HepG2 (cell line): ENCODE results near the gene ZMYND8. TPM values are rescaled to one million over a fixed set of nuclear protein-coding genes. Genes with fewer than 3 reads are reported as not detected.

ENCODE experiments used
- DR1 ChIP-seq: sonication (generic); formaldehyde crosslinking; IDR thresholded peaks from 2 replicates; pipeline ENCODE4 v1.8.0; 2021; ENCODE audit warnings: mild to moderate bottlenecking, missing genetic modification reagents, inconsistent platforms
- EED ChIP-seq: sonication (generic); formaldehyde crosslinking; IDR thresholded peaks from 2 replicates; pipeline ENCODE4 v1.5.0; 2020; ENCODE audit warnings: mild to moderate bottlenecking, missing genetic modification reagents
- FOSL2 ChIP-seq: sonication (generic); formaldehyde crosslinking; IDR thresholded peaks from 2 replicates; pipeline ENCODE4 v1.4.0; 2020; ENCODE audit warnings: missing genetic modification reagents
- FOXO1 ChIP-seq: sonication (generic); formaldehyde crosslinking; IDR thresholded peaks from 2 replicates; pipeline ENCODE4 v1.4.0; 2020; ENCODE audit warnings: missing genetic modification reagents
- GABPB1 ChIP-seq: IDR thresholded peaks from 2 replicates; pipeline ENCODE4 v1.6.1; 2016; ENCODE audit warnings: mild to moderate bottlenecking, missing genetic modification reagents, moderate library complexity, missing compliant biosample characterization
- IKZF4 ChIP-seq: sonication (generic); formaldehyde crosslinking; IDR thresholded peaks from 2 replicates; pipeline ENCODE4 v1.5.1; 2020; ENCODE audit warnings: borderline replicate concordance, mild to moderate bottlenecking, low read depth, missing genetic modification reagents; ENCODE audit errors: not compliant biosample characterization
- PCBP1 ChIP-seq: fragments of 200-400 bp; formaldehyde crosslinking; IDR thresholded peaks from 2 replicates; pipeline ENCODE4 v1.6.1; 2017; ENCODE audit warnings: mild to moderate bottlenecking, low read depth, low read length, borderline replicate concordance
- RAD21 ChIP-seq: fragments of 450-650 bp; formaldehyde crosslinking; IDR thresholded peaks from 2 replicates; pipeline ENCODE4 v1.5.0; 2020; ENCODE audit warnings: mild to moderate bottlenecking
- SIN3B ChIP-seq: fragments of 150-350 bp; IDR thresholded peaks from 2 replicates; pipeline ENCODE4 v1.6.1; 2014; ENCODE audit warnings: low read length
- SIX1 ChIP-seq: sonication (generic); formaldehyde crosslinking; IDR thresholded peaks from 2 replicates; pipeline ENCODE4 v1.4.0; 2020; ENCODE audit warnings: missing genetic modification reagents, borderline replicate concordance
- SMC3 ChIP-seq: IDR thresholded peaks from 2 replicates; pipeline ENCODE4 v1.6.1; 2011; ENCODE audit warnings: low read length, improper control_type of control experiment
- SNAPC2 ChIP-seq: sonication (generic); formaldehyde crosslinking; IDR thresholded peaks from 2 replicates; pipeline ENCODE4 v1.8.1; 2022; ENCODE audit warnings: mild to moderate bottlenecking, missing genetic modification reagents
- SOX5 ChIP-seq: IDR thresholded peaks from 2 replicates; pipeline ENCODE4 v1.6.1; 2016; ENCODE audit warnings: borderline replicate concordance
- TEAD2 ChIP-seq: sonication (generic); formaldehyde crosslinking; IDR thresholded peaks from 2 replicates; pipeline ENCODE4 v1.9.0; 2021; ENCODE audit warnings: missing genetic modification reagents
- ZC3H4 ChIP-seq: sonication (generic); formaldehyde crosslinking; IDR thresholded peaks from 2 replicates; pipeline ENCODE4 v1.4.0; 2020; ENCODE audit warnings: missing genetic modification reagents, borderline replicate concordance
- ZMYM3 ChIP-seq: sonication (generic); formaldehyde crosslinking; IDR thresholded peaks from 2 replicates; pipeline ENCODE4 v1.5.1; 2020; ENCODE audit warnings: mild to moderate bottlenecking, missing genetic modification reagents
- ZNF251 ChIP-seq: sonication (generic); formaldehyde crosslinking; IDR thresholded peaks from 2 replicates; pipeline ENCODE4 v1.9.0; 2021; ENCODE audit warnings: mild to moderate bottlenecking, missing genetic modification reagents
- ZNF44 ChIP-seq: sonication (generic); formaldehyde crosslinking; IDR thresholded peaks from 2 replicates; pipeline ENCODE4 v1.5.1; 2020; ENCODE audit warnings: mild to moderate bottlenecking, missing genetic modification reagents
- ZNF460 ChIP-seq: sonication (generic); formaldehyde crosslinking; IDR thresholded peaks from 2 replicates; pipeline ENCODE4 v1.5.1; 2020; ENCODE audit warnings: missing genetic modification reagents, mild to moderate bottlenecking, borderline replicate concordance
- ZNF572 ChIP-seq: sonication (generic); formaldehyde crosslinking; IDR thresholded peaks from 2 replicates; pipeline ENCODE4 v1.5.1; 2020; ENCODE audit warnings: mild to moderate bottlenecking, missing genetic modification reagents
- ZNF614 ChIP-seq: IDR thresholded peaks from 2 replicates; pipeline ENCODE4 v1.6.1; 2018; ENCODE audit warnings: missing biosample characterization, missing genetic modification reagents, inconsistent platforms, borderline replicate concordance
- ZSCAN21 ChIP-seq: sonication (generic); formaldehyde crosslinking; IDR thresholded peaks from 2 replicates; pipeline ENCODE4 v1.8.0; 2022; ENCODE audit warnings: mild to moderate bottlenecking, missing genetic modification reagents, moderate library complexity, borderline replicate concordance
- polyA plus RNA-seq, 8 experiments: library from polyadenylated mRNA; depleted of rRNA in 3 of 8; stranded (reverse) in 7 of 8; unstranded in 1 of 8; fragments of >200 nt; fragmentation: Illumina TruSeq in 4 of 8; extraction: Trizol in 4 of 8; gene quantifications; 2 replicates each; pipeline versions ENCODE4 v1.2.1 to v1.2.3, GENCODE V29; 2011 to 2016; ENCODE audit warnings: low read depth in 4 of 8, missing spikeins in 1 of 8, mixed read lengths in 1 of 8; ENCODE audit not compliant: insufficient read depth in 1 of 8
- total RNA-seq, 5 experiments: library from RNA; depleted of rRNA; stranded (reverse); fragments of >200 nt; fragmentation: Illumina TruSeq; extraction: Trizol; gene quantifications; 2 replicates each; pipeline ENCODE4 v1.2.3, GENCODE V29; 2016; ENCODE audit warnings: low read depth in 1 of 5
- TF ChIP-seq, protein P1 (sequence below): sonication (generic); formaldehyde crosslinking; IDR thresholded peaks from 2 replicates; pipeline ENCODE4 v1.4.0; 2020; ENCODE audit warnings: missing genetic modification reagents
- TF ChIP-seq, protein P2 (sequence below): sonication (generic); formaldehyde crosslinking; IDR thresholded peaks from 2 replicates; pipeline ENCODE4 v1.4.0; 2020; ENCODE audit warnings: missing genetic modification reagents
- TF ChIP-seq, protein P3 (sequence below): sonication (generic); formaldehyde crosslinking; IDR thresholded peaks from 2 replicates; pipeline ENCODE4 v1.4.0; 2020; ENCODE audit warnings: low read depth, mild to moderate bottlenecking, missing genetic modification reagents
- TF ChIP-seq, protein P4 (sequence below): sonication (generic); formaldehyde crosslinking; IDR thresholded peaks from 2 replicates; pipeline ENCODE4 v1.4.0; 2020; ENCODE audit warnings: low read depth, mild to moderate bottlenecking, missing genetic modification reagents

Gene ZMYND8
- total and polyA plus RNA-seq, 2 of the 13 experiments (the other 11 are each of a cell fraction or from before 2014, with no cell fraction given): 53.9 to 84.7 TPM

DNA sequence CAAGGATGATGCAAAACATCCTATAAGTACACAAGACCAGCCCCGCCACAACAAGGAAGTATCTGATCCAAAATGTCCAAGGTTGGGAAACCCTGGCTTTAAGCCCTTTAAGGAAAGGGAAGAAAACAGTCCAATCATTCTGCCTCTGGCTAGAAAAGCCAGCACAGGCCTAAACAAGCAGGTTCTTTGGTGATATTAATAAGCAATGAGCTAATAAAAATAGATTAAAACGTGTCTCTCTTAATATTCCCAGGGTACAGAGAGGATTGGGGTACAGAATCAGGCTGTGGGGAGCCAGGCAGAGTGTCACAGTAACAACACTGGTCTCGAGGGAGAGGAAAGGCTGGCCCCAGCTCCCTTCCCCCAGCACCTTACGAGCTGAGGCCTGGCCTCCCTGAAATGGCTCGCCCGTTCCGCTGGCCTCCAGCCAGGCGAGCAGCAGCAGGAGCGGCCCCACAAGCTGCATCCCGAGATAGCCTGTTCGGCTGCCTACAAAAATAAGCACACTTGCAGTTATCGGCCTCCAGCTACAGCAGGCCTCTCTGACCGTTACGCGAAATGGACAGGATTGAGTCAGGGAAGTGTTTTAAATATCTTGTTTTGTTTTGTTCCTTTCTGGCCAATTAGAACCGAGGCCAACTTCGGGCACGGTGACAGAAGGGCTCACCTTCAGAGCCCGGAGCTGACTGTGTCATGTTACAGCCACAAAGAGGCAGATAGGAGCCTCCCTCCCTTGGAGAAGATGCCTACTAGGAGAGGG is 4.0 kb upstream of the ZMYND8 start (continued):
- TF ChIP-seq ZMYM3 (CRISPR knock-in tag) (peak; percentile 89), SNAPC2 (CRISPR knock-in tag) (peak; percentile 93), ZNF460 (CRISPR knock-in tag) (no peak), SOX5 (CRISPR knock-in tag) (peak; percentile 66), SMC3 (peak; percentile 26), IKZF4 (CRISPR knock-in tag) (peak; percentile 96), FOSL2 (peak; percentile 63), ZC3H4 (no peak), ZNF572 (CRISPR knock-in tag) (peak; percentile 89; the same call in 1 of the 2 replicates), ZNF614 (CRISPR knock-in tag) (peak; percentile 65; the same call in 1 of the 2 replicates), ZNF44 (CRISPR knock-in tag) (peak; percentile 97), TEAD2 (CRISPR knock-in tag) (peak; percentile 91), FOXO1 (CRISPR knock-in tag) (peak; percentile 85), RAD21 (peak; percentile 32; the same call in 1 of the 2 replicates), ZSCAN21 (no peak; the same call in 1 of the 2 replicates), PCBP1 (0 out of 2 replicates have a peak, but pooled peaks have one; percentile 62), DR1 (CRISPR knock-in tag) (peak; percentile 78), SIX1 (peak; percentile 82), GABPB1 (CRISPR knock-in tag) (peak; percentile 73; the same call in 1 of the 2 replicates), EED (0 out of 2 replicates have a peak, but pooled peaks have one; percentile 2), ZNF251 (CRISPR knock-in tag) (no peak), SIN3B (0 out of 2 replicates have a peak, but pooled peaks have one; percentile 22)
- TF ChIP-seq, protein P1, sequence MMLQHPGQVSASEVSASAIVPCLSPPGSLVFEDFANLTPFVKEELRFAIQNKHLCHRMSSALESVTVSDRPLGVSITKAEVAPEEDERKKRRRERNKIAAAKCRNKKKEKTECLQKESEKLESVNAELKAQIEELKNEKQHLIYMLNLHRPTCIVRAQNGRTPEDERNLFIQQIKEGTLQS (CRISPR knock-in tag): peak; percentile 82
- TF ChIP-seq, protein P2, sequence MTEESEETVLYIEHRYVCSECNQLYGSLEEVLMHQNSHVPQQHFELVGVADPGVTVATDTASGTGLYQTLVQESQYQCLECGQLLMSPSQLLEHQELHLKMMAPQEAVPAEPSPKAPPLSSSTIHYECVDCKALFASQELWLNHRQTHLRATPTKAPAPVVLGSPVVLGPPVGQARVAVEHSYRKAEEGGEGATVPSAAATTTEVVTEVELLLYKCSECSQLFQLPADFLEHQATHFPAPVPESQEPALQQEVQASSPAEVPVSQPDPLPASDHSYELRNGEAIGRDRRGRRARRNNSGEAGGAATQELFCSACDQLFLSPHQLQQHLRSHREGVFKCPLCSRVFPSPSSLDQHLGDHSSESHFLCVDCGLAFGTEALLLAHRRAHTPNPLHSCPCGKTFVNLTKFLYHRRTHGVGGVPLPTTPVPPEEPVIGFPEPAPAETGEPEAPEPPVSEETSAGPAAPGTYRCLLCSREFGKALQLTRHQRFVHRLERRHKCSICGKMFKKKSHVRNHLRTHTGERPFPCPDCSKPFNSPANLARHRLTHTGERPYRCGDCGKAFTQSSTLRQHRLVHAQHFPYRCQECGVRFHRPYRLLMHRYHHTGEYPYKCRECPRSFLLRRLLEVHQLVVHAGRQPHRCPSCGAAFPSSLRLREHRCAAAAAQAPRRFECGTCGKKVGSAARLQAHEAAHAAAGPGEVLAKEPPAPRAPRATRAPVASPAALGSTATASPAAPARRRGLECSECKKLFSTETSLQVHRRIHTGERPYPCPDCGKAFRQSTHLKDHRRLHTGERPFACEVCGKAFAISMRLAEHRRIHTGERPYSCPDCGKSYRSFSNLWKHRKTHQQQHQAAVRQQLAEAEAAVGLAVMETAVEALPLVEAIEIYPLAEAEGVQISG (CRISPR knock-in tag): peak; percentile 84
- TF ChIP-seq, protein P3, sequence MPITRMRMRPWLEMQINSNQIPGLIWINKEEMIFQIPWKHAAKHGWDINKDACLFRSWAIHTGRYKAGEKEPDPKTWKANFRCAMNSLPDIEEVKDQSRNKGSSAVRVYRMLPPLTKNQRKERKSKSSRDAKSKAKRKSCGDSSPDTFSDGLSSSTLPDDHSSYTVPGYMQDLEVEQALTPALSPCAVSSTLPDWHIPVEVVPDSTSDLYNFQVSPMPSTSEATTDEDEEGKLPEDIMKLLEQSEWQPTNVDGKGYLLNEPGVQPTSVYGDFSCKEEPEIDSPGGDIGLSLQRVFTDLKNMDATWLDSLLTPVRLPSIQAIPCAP (CRISPR knock-in tag): no peak
- TF ChIP-seq, protein P4, sequence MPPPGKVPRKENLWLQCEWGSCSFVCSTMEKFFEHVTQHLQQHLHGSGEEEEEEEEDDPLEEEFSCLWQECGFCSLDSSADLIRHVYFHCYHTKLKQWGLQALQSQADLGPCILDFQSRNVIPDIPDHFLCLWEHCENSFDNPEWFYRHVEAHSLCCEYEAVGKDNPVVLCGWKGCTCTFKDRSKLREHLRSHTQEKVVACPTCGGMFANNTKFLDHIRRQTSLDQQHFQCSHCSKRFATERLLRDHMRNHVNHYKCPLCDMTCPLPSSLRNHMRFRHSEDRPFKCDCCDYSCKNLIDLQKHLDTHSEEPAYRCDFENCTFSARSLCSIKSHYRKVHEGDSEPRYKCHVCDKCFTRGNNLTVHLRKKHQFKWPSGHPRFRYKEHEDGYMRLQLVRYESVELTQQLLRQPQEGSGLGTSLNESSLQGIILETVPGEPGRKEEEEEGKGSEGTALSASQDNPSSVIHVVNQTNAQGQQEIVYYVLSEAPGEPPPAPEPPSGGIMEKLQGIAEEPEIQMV (CRISPR knock-in tag): peak; percentile 74
